GM23338 (cell line): ENCODE measurements around the gene FHL2. TPM values are rescaled to one million over a fixed set of nuclear protein-coding genes. Genes with fewer than 3 reads are reported as not detected.

Source experiments
- ATAC-seq: fragments of 200-7000 bp; cut with Tn5 transposase; 3 replicates; pipeline ENCODE4 v1.9.1; 2020
- DNase-seq: peaks from one replicate; pipeline ENCODE4 v3.0.0-alpha.2; 2015; ENCODE audit warnings: low spot score
- H2AFZ ChIP-seq: fragments of 200-600 bp; sonication (generic); 2 replicates; pipeline ENCODE4 v1.8.0; 2016; ENCODE audit warnings: antibody characterized with exemption, mild to moderate bottlenecking, moderate library complexity
- H3F3A ChIP-seq: fragments of 200-600 bp; sonication (generic); replicated peaks from 2 replicates; pipeline ENCODE4 v1.8.0; 2017; ENCODE audit warnings: antibody characterized with exemption, mixed run types, low read depth
- H3K27ac ChIP-seq: fragments of 200-600 bp; sonication (generic); 2 replicates; pipeline ENCODE4 v1.6.1; 2016; ENCODE audit warnings: low read depth
- H3K27me3 ChIP-seq: fragments of 200-600 bp; sonication (generic); 2 replicates; pipeline ENCODE4 v1.8.0; 2016; ENCODE audit warnings: mild to moderate bottlenecking, mixed run types, moderate library complexity; ENCODE audit not compliant: insufficient read depth
- H3K36me3 ChIP-seq: fragments of 200-600 bp; sonication (generic); 2 replicates; pipeline ENCODE4 v1.8.0; 2016; ENCODE audit warnings: mild to moderate bottlenecking; ENCODE audit not compliant: insufficient read depth
- H3K4me1 ChIP-seq: fragments of 200-600 bp; sonication (generic); 2 replicates; pipeline ENCODE4 v1.8.0; 2016; ENCODE audit warnings: mild to moderate bottlenecking, moderate library complexity; ENCODE audit not compliant: insufficient read depth
- H3K4me2 ChIP-seq: fragments of 200-600 bp; sonication (generic); 2 replicates; pipeline ENCODE4 v1.7.1; 2017; ENCODE audit warnings: mixed run types
- H3K4me3 ChIP-seq: fragments of 200-600 bp; sonication (generic); 2 replicates; pipeline ENCODE4 v1.6.1; 2016; ENCODE audit warnings: mixed run types
- H3K79me2 ChIP-seq: fragments of 200-600 bp; sonication (generic); replicated peaks from 2 replicates; pipeline ENCODE4 v1.8.0; 2017; ENCODE audit warnings: mild to moderate bottlenecking; ENCODE audit not compliant: insufficient read depth
- H3K9me2 ChIP-seq: fragments of 200-600 bp; sonication (generic); 2 replicates; pipeline ENCODE4 v1.8.0; 2017; ENCODE audit not compliant: insufficient read depth
- H4K20me1 ChIP-seq: fragments of 200-600 bp; sonication (generic); replicated peaks from 2 replicates; pipeline ENCODE4 v1.8.0; 2017; ENCODE audit warnings: mild to moderate bottlenecking; ENCODE audit not compliant: insufficient read depth
- H3K27ac Mint-ChIP-seq: 2 replicates; pipeline ENCODE4 v1.8.0; 2020; ENCODE audit warnings: inconsistent platforms, mild to moderate bottlenecking, moderate library complexity, mixed read lengths
- H3K27me3 Mint-ChIP-seq: 3 replicates; pipeline ENCODE4 v1.8.0; 2022; ENCODE audit warnings: low read depth, mild to moderate bottlenecking, moderate library complexity, mixed read lengths, inconsistent platforms; ENCODE audit not compliant: insufficient read depth, poor library complexity
- H3K36me3 Mint-ChIP-seq: 3 replicates; pipeline ENCODE4 v1.8.0; 2021; ENCODE audit warnings: low read depth, mild to moderate bottlenecking, inconsistent platforms, moderate library complexity, mixed read lengths
- H3K4me1 Mint-ChIP-seq: 3 replicates; pipeline ENCODE4 v1.8.0; 2020; ENCODE audit warnings: mild to moderate bottlenecking, inconsistent platforms, mixed read lengths
- H3K4me3 Mint-ChIP-seq: 3 replicates; pipeline ENCODE4 v1.8.0; 2021; ENCODE audit warnings: moderate library complexity, mild to moderate bottlenecking, inconsistent platforms, mixed read lengths
- H3K9me3 Mint-ChIP-seq: 3 replicates; pipeline ENCODE4 v1.8.0; 2020; ENCODE audit warnings: moderate library complexity, mild to moderate bottlenecking, inconsistent platforms, mixed read lengths
- CREB1 ChIP-seq: fragments of 250-450 bp; sonication (Bioruptor Pico); IDR thresholded peaks from 2 replicates; pipeline ENCODE4 v1.5.0; 2020; ENCODE audit warnings: low read depth, mild to moderate bottlenecking, moderate library complexity
- ETS1 ChIP-seq: IDR thresholded peaks from 2 replicates; pipeline ENCODE4 v1.6.1; 2016; ENCODE audit warnings: antibody characterized with exemption
- EZH2 ChIP-seq: fragments of 200-600 bp; sonication (generic); IDR thresholded peaks from one replicate; pipeline ENCODE4 v1.8.0; 2017; ENCODE audit warnings: antibody characterized with exemption, mild to moderate bottlenecking, low read depth; ENCODE audit not compliant: unreplicated experiment
- EZH2phosphoT487 ChIP-seq: fragments of 200-600 bp; sonication (generic); IDR thresholded peaks from one replicate; pipeline ENCODE4 v1.8.1; 2018; ENCODE audit warnings: antibody characterized with exemption; ENCODE audit not compliant: unreplicated experiment
- JUNB ChIP-seq: IDR thresholded peaks from one replicate; pipeline ENCODE4 v1.6.1; 2016; ENCODE audit warnings: antibody characterized with exemption; ENCODE audit not compliant: unreplicated experiment
- NANOG ChIP-seq: IDR thresholded peaks from 2 replicates; pipeline ENCODE4 v1.6.1; 2016; ENCODE audit warnings: antibody characterized with exemption, borderline replicate concordance
- POLR2AphosphoS5 ChIP-seq: IDR thresholded peaks from 2 replicates; pipeline ENCODE4 v1.6.1; 2016; ENCODE audit warnings: antibody characterized with exemption, low read depth
- STAT1 ChIP-seq: IDR thresholded peaks from one replicate; pipeline ENCODE4 v1.6.1; 2016; ENCODE audit warnings: antibody characterized with exemption; ENCODE audit not compliant: unreplicated experiment
- ZNF114 ChIP-seq: fragments of 250-450 bp; sonication (Bioruptor Pico); IDR thresholded peaks from 2 replicates; pipeline ENCODE4 v1.5.0; 2020; ENCODE audit warnings: mild to moderate bottlenecking, moderate library complexity
- ZNF331 ChIP-seq: fragments of 250-450 bp; sonication (Bioruptor Pico); IDR thresholded peaks from 2 replicates; pipeline ENCODE4 v1.5.0; 2020; ENCODE audit warnings: low read depth, mild to moderate bottlenecking, moderate library complexity
- ZNF462 ChIP-seq: fragments of 250-450 bp; sonication (Bioruptor Pico); IDR thresholded peaks from 2 replicates; pipeline ENCODE4 v1.5.0; 2020; ENCODE audit warnings: mild to moderate bottlenecking, moderate library complexity
- polyA plus RNA-seq: library from polyadenylated mRNA; unstranded; fragments of >200 nt; fragmentation: Nextera tagmentation; extraction: Ambion mirVana; gene quantifications from 2 replicates; pipeline ENCODE4 v1.2.1, GENCODE V29; 2016
- total RNA-seq: library from RNA; depleted of rRNA; stranded (reverse); fragments of >200 nt; shearing (Covaris generic); gene quantifications from 2 replicates; pipeline ENCODE4 v1.2.3, GENCODE V29; 2014
- TF ChIP-seq, protein P1 (sequence below): IDR thresholded peaks from one replicate; pipeline ENCODE4 v1.6.1; 2018; ENCODE audit warnings: antibody characterized with exemption; ENCODE audit not compliant: unreplicated experiment
- TF ChIP-seq, protein P2 (sequence below), 2 experiments: fragments of 200-600 bp in 1 of 2; sonication (generic) in 1 of 2; conservative IDR thresholded peaks; 2 replicates each; pipeline versions ENCODE4 v1.5.1 to v1.6.1; 2016 to 2017; ENCODE audit warnings: antibody characterized with exemption in 2 of 2, low read depth in 2 of 2, mild to moderate bottlenecking in 2 of 2, moderate library complexity in 1 of 2

The FHL2 gene
- total and polyA plus RNA-seq, 2 experiments from 2014 or later = 29.0 to 30.9 TPM

DNA sequence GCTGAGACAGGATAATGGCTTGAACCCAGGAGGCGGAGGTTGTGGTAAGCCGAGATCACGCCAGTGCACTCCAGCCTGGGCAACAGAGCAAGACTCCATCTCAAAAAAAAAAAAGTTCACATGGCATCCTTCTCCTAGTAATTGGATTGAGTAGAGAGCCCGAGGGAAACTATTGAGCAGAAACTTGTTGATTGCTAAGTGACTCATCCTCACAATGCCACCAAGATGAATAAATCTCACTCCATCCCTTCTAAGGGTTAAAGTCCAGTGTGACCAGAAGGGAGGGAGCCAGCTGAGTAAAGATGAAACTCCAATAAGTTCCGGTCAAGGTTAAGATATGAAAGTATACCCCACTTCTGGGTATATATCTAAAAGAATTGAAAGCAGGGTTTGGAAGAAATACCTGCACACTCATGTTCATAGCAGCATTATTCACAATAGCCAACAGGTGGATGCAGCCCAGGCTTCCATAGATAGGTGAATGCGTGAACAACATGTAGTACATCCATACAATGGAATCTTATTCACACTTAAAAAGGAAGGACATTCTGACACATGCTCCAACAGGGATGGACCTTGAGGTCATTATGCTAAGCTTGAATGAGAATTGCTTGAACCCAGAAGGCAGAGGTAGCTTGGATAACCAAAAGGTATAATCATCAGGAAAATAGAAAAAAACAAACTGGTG lies 13.0 kb upstream of the FHL2 start:
- Histone ChIP-seq H2AFZ (no peak overlapping the region), H3K4me1 (no peaks in the 10 kb centered on the region), H3K79me2 (no peaks in the 10 kb centered on the region), H3K9me2 (peaks cover 7% of the 10 kb centered on the region; the same call in 1 of the 2 replicates), H3K36me3 (no peaks in the 10 kb centered on the region), H3K27ac (no peak overlapping the region), H3K4me2 (no peak overlapping the region), H3K4me3 (no peak overlapping the region), H4K20me1 (no peaks in the 10 kb centered on the region), H3K27me3 (no peaks in the 10 kb centered on the region), H3F3A (no peaks in the 10 kb centered on the region)
- Mint-ChIP-seq H3K9me3 (no peaks in the 10 kb centered on the region), H3K4me3 (no peak overlapping the region), H3K27ac (no peak overlapping the region), H3K36me3 (no peaks in the 10 kb centered on the region), H3K4me1 (no peaks in the 10 kb centered on the region), H3K27me3 (peaks cover 2% of the 10 kb centered on the region)
- TF ChIP-seq EZH2phosphoT487 (no peak), ZNF114 (CRISPR knock-in tag) (no peak), NANOG (no peak), ETS1 (no peak), CREB1 (no peak), JUNB (no peak), POLR2AphosphoS5 (no peak), STAT1 (no peak), ZNF462 (no peak), ZNF331 (CRISPR knock-in tag) (no peak), EZH2 (no peak)
- TF ChIP-seq, protein P1, sequence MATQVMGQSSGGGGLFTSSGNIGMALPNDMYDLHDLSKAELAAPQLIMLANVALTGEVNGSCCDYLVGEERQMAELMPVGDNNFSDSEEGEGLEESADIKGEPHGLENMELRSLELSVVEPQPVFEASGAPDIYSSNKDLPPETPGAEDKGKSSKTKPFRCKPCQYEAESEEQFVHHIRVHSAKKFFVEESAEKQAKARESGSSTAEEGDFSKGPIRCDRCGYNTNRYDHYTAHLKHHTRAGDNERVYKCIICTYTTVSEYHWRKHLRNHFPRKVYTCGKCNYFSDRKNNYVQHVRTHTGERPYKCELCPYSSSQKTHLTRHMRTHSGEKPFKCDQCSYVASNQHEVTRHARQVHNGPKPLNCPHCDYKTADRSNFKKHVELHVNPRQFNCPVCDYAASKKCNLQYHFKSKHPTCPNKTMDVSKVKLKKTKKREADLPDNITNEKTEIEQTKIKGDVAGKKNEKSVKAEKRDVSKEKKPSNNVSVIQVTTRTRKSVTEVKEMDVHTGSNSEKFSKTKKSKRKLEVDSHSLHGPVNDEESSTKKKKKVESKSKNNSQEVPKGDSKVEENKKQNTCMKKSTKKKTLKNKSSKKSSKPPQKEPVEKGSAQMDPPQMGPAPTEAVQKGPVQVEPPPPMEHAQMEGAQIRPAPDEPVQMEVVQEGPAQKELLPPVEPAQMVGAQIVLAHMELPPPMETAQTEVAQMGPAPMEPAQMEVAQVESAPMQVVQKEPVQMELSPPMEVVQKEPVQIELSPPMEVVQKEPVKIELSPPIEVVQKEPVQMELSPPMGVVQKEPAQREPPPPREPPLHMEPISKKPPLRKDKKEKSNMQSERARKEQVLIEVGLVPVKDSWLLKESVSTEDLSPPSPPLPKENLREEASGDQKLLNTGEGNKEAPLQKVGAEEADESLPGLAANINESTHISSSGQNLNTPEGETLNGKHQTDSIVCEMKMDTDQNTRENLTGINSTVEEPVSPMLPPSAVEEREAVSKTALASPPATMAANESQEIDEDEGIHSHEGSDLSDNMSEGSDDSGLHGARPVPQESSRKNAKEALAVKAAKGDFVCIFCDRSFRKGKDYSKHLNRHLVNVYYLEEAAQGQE = no peak
- TF ChIP-seq, protein P2, sequence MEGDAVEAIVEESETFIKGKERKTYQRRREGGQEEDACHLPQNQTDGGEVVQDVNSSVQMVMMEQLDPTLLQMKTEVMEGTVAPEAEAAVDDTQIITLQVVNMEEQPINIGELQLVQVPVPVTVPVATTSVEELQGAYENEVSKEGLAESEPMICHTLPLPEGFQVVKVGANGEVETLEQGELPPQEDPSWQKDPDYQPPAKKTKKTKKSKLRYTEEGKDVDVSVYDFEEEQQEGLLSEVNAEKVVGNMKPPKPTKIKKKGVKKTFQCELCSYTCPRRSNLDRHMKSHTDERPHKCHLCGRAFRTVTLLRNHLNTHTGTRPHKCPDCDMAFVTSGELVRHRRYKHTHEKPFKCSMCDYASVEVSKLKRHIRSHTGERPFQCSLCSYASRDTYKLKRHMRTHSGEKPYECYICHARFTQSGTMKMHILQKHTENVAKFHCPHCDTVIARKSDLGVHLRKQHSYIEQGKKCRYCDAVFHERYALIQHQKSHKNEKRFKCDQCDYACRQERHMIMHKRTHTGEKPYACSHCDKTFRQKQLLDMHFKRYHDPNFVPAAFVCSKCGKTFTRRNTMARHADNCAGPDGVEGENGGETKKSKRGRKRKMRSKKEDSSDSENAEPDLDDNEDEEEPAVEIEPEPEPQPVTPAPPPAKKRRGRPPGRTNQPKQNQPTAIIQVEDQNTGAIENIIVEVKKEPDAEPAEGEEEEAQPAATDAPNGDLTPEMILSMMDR (conservative IDR thresholded peaks at IDR 0.05; ENCODE audit: low read depth in 2 of 2) = no peak
- DNase-seq = no peak
- ATAC-seq = no peak
